22Rv1 (cell line): ENCODE results near the gene LAMA2.

ENCODE experiments used
- CTCF ChIP-seq: fragments of 450-650 bp; IDR thresholded peaks from 2 replicates; pipeline ENCODE4 v1.5.1; 2017; ENCODE audit warnings: mild to moderate bottlenecking
- ZFX ChIP-seq: fragments of 450-650 bp; IDR thresholded peaks from 2 replicates; pipeline ENCODE4 v1.6.1; 2017; ENCODE audit warnings: antibody characterized with exemption, borderline replicate concordance

- TF ChIP-seq CTCF: no peak
- no peak for TF ChIP-seq ZFX
These were observed 34.6 kb upstream of the LAMA2 start for GRCh38 chr6:128848212-128848935.
